ENCODE results near the gene ZMAT2. TPM values are rescaled to one million over a fixed set of nuclear protein-coding genes. Genes with fewer than 3 reads are reported as not detected.
"Not testable (repeated sequence)": the region's sequence is repeated elsewhere in the genome, so short reads cannot be mapped to it uniquely, and the experiment has no call there.

Gene ZMAT2
- total RNA-seq, 1 experiment from 2014 or later = 55.3 TPM

- ATAC-seq = not testable (repeated sequence)
These were observed 21.1 kb downstream of the ZMAT2 start for GRCh38 chr5:140721395-140721794.

GRCh38 chr5:140725799-140726471, 25.7 kb downstream of the ZMAT2 start:
- TF ChIP-seq SP1 (IDR thresholded peaks at IDR 0.05; ENCODE audit: low read depth) = no peak
- TF ChIP-seq ZBTB33 (IDR thresholded peaks at IDR 0.05; ENCODE audit: extremely low read depth, insufficient replicate concordance, low read length) = peak; percentile 73
- TF ChIP-seq POLR2A (IDR thresholded peaks at IDR 0.05; ENCODE audit: borderline replicate concordance, extremely low read depth, insufficient read depth, insufficient read length) = no peak
- TF ChIP-seq YY1 (IDR thresholded peaks at IDR 0.05; ENCODE audit: extremely low read depth, insufficient replicate concordance, low read depth, low read length) = peak; percentile 82
- TF ChIP-seq SRF (IDR thresholded peaks at IDR 0.05; ENCODE audit: low read depth) = no peak
- no peak for TF ChIP-seq CBX3 (IDR thresholded peaks at IDR 0.05; ENCODE audit: low read depth)
- peak; percentile 38; the same call in 1 of the 2 replicates for TF ChIP-seq POLR2AphosphoS5 (IDR thresholded peaks at IDR 0.05; ENCODE audit: low read depth, low read length)
- CTCF ChIA-PET = interaction anchor here (0.8 to 1.4 kb wide), 4 partner anchors 324 to 484 kb away, joined by 3 read pairs; partner anchors contain the start of gene ANKHD1
- no peaks in the 10 kb centered on the region for H3K79me2 ChIP-seq (ENCODE audit: insufficient read depth, low read length)
- H3K27me3 ChIP-seq (ENCODE audit: insufficient read depth, low read length) = no peaks in the 10 kb centered on the region
- DNase-seq (ENCODE audit: low read depth, low spot score) (peak; percentile 96), ATAC-seq (peak; percentile 92)
- no peaks in the 10 kb centered on the region for H4K20me1 ChIP-seq (ENCODE audit: insufficient read depth)
- RAD21 ChIA-PET (ENCODE audit: low non-redundant PET in 1 of 2, low total read pairs in 2 of 2, uncharacterized antibody in 2 of 2, unreplicated experiment in 2 of 2) = no interaction called here
- intact Hi-C loops (cut with micrococcal nuclease) = loop anchor here (2.0 to 10.0 kb wide), 4 partner anchors 279 to 791 kb away; no protein-coding TSS in a partner anchor
- H3K4me3 ChIP-seq (replicated peaks in 1 of 2; ENCODE audit: low read depth in 1 of 2, low read length in 2 of 2) = peak overlapping the region; percentile 22 to 45
- peak overlapping the region; percentile 96 for H2AFZ ChIP-seq (ENCODE audit: low read depth, low read length, poor library complexity, severe bottlenecking)
- peak overlapping the region; percentile 58 for H3K4me2 ChIP-seq (ENCODE audit: low read length)
- BruUV-seq (replicated peaks) = no TSS peak
- H3K36me3 ChIP-seq (ENCODE audit: control insufficient read depth in 1 of 2, insufficient read depth in 2 of 2, low read length in 2 of 2) = no peaks in the 10 kb centered on the region
- H3K9me2 ChIP-seq (ENCODE audit: insufficient read depth) = no peaks in the 10 kb centered on the region
- no peaks in the 10 kb centered on the region for H3K9me3 ChIP-seq (ENCODE audit: control insufficient read depth in 1 of 2, insufficient read depth in 1 of 2, low read depth in 1 of 2, low read length in 2 of 2)
- peaks cover 4 to 18% of the 10 kb centered on the region in 2 experiments; a peak in 3 of 4 replicates for H3K4me1 ChIP-seq (ENCODE audit: control insufficient read depth in 1 of 2, insufficient read depth in 2 of 2, low read length in 2 of 2)
- no peak overlapping the region for H3K27ac ChIP-seq (ENCODE audit: low read depth, low read length)
- POLR2A ChIA-PET = interaction anchor here (0.6 to 1.5 kb wide), 5 partner anchors 9 to 380 kb away, joined by 3 to 6 read pairs (median 3); partner anchors contain the start of genes HBEGF, IK and NDUFA2
- no peak overlapping the region for H3K9ac ChIP-seq (ENCODE audit: low read length)

More at GRCh38 chr5:140721395-140721794, 21.1 kb downstream of the ZMAT2 start:
- H3K4me1 ChIP-seq (ENCODE audit: control insufficient read depth in 1 of 2, insufficient read depth in 2 of 2, low read length in 2 of 2) = peaks cover 13 to 42% of the 10 kb centered on the region in 2 experiments
- POLR2A ChIA-PET; H3K9me2 ChIP-seq (ENCODE audit: insufficient read depth); H3K27me3 ChIP-seq (ENCODE audit: insufficient read depth, low read length); H4K20me1 ChIP-seq (ENCODE audit: insufficient read depth); H3K36me3 ChIP-seq (ENCODE audit: control insufficient read depth in 1 of 2, insufficient read depth in 2 of 2, low read length in 2 of 2); H3K27ac ChIP-seq (ENCODE audit: low read depth, low read length); DNase-seq (ENCODE audit: low read depth, low spot score); H3K9me3 ChIP-seq (ENCODE audit: control insufficient read depth in 1 of 2, insufficient read depth in 1 of 2, low read depth in 1 of 2, low read length in 2 of 2); H3K79me2 ChIP-seq (ENCODE audit: insufficient read depth, low read length); H3K4me3 ChIP-seq (replicated peaks in 1 of 2; ENCODE audit: low read depth in 1 of 2, low read length in 2 of 2); H3K9ac ChIP-seq (ENCODE audit: low read length); H3K4me2 ChIP-seq (ENCODE audit: low read length); BruUV-seq (replicated peaks); H2AFZ ChIP-seq (ENCODE audit: low read depth, low read length, poor library complexity, severe bottlenecking): not testable (repeated sequence)
- intact Hi-C loops (cut with micrococcal nuclease) = loop anchor here (10.0 kb wide), 1 partner anchor 283 kb away; no protein-coding TSS in a partner anchor
- RAD21 ChIA-PET (ENCODE audit: low non-redundant PET in 1 of 2, low total read pairs in 2 of 2, uncharacterized antibody in 2 of 2, unreplicated experiment in 2 of 2) = interaction anchor here in 1 of 2 experiments (0.6 kb wide), 1 partner anchor 182 kb away, joined by 3 read pairs; no protein-coding TSS in a partner anchor
- CTCF ChIA-PET = interaction anchor here (1.0 kb wide), 2 partner anchors 74 to 363 kb away, joined by 3 to 5 read pairs; partner anchors contain the start of genes IK and NDUFA2
